T-helper 1 cell treated with Interleukin-12 subunit alpha and Interleukin-12 subunit beta and Interleukin-4 antibody, amounts not matched to agents 30 ng/mL and 1 ng/mL, for 36 hours (primary cell): ENCODE measurements around the gene PSMA7. TPM values are rescaled to one million over a fixed set of nuclear protein-coding genes. Genes with fewer than 3 reads are reported as not detected.

ENCODE experiments used
- intact Hi-C: fragments of 100-400 bp; cut with micrococcal nuclease; formaldehyde crosslinking; loops from one replicate; pipeline ENCODE4 v1.15.1; 2024
- total RNA-seq: library from RNA; stranded (reverse); gene quantifications from 2 replicates; pipeline ENCODE4 v1.2.3, GENCODE V29; 2022

The PSMA7 gene
- total RNA-seq, 1 donor from 2014 or later: 342 TPM

DNA sequence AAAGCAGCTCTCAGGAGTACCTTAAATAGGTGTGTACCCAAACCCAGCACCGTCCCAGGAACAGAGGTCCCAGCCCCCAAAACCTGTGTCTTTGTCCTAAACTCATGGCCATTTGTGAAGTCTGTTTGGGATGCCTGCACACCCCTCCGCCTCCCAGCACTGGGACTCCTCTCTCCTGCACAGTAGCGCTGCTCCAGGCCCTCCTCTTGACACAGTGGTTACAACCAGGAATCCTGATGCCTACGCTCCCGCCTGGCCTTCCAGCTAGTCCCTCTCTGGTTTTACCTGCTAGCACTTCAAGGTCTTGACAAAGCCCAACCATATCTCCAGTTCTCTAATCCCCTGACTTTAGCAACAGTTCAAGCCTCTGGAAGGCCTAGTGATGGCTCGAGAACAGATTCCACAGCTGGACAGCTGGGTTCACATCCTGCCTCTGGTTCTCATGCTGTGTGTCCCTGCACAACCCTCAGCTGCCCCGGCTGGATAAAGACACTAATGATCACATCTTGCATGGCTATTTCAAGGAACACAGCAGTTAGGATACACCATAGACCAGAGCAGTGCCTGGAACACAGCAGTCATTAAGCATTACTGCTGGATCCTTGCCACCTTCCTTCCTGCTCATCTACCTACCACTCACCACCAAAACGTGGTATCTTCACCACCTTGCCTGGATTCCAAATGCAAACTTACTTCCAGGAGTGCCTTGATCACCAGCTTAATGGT lies 5.6 kb downstream of the PSMA7 start:
- intact Hi-C loops: loop anchor here (1.0 to 5.0 kb wide), 4 partner anchors 15 to 127 kb away; partner anchors contain the start of gene LSM14B

GRCh38 chr20:62137092-62137384 lies 6.2 kb downstream of the PSMA7 start:
- intact Hi-C loops: loop anchor here (1.0 to 5.0 kb wide), 4 partner anchors 15 to 127 kb away; partner anchors contain the start of gene LSM14B

DNA sequence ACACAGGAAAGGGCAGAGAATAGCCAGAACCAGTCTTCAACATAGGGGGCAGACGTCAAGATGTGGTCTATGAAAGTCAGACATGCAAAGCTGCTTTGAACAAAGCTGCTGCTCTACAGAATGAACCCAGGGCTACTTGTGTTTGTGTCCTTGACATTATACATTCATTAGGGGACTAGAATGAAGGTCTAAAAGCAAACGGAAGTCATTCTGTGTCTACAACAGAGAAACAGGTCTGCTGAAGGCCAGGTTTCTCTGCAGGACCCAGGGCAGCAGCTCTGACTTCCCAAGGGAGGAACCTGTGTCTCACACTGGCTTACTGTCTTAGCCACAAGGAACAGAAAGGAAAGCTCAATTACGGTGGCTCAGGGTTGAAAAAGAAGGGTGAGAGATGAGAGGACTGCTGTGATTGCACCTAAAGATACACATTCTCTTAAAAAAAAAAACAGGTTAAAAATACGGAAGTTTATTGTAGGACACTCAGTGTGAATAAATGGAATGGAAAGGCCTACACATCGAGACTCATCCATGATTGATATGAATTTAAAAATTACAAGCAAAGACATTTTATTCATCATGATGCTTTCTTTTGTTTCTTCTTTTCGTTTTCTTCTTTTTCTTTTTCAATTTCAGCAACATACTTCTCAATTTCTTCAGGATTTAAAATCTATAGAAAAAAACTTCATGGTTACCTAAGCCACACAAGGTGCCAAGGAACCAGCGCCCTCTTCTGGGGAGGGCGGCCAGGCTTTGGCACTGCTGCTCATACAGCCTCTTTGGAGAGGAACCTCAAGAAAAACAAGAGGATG lies 6.7 kb downstream of the PSMA7 start:
- intact Hi-C loops: loop anchor here (1.0 to 5.0 kb wide), 4 partner anchors 14 to 126 kb away; partner anchors contain the start of gene LSM14B

DNA sequence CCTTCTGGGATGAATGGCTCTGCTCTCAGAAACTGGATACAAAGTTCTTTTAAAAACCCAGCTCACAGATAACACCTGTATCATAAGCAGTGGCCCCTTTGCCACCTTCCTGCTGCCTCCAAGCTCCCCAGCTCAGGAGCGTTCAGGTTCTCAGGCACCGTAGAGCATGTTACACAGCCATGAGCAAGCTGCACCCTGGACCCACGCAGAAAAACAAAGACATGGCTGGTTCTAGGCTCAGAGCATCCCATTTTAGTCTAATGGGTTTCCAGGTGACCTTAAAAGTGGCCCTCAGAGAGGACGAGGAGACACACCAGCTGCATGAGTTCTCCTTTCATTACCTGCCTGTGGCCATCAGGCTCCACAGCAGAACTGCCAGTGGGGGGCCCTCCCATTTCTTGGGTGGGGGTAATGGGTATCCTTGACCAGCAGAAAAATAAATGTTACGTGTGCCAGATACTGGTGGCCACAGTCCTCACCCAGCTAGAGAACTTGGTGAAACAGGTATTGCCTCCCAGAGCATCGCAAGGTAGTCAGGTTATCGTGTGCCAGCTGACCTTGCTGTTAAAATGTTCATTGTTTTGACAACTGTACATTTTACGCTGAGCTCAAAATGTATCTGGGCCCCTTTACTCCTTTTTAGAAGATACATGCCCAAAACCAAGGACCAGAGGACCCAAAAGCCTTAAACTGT lies 7.5 kb downstream of the PSMA7 start:
- intact Hi-C loops: loop anchor here (2.0 to 5.0 kb wide), 2 partner anchors 69 to 108 kb away; no protein-coding TSS in a partner anchor

- intact Hi-C loops: loop anchor here (5.0 kb wide), 1 partner anchor 107 kb away; no protein-coding TSS in a partner anchor
Measured at GRCh38 chr20:62134735-62135231, 8.4 kb downstream of the PSMA7 start.

DNA sequence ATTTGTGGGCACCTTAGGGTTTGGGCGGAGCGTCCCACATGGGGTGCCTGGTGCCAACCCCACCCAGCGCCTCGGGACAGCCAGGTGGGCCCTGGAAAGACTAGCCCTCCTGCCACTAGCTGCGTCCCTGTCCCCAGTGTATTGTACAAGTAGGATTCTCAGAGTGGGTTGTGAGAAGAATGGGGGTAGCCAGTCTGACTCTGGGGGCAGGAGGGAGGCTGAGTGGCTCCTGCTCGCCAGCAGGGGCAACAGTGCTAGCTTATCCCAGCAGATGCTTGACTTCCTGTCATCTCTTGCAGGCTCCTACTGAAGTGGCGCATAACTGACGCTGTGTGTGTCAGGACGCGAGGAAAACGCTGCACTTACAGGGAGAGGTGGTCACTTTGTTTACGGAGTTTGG lies 9.3 kb downstream of the PSMA7 start:
- intact Hi-C loops: no loop called here

DNA sequence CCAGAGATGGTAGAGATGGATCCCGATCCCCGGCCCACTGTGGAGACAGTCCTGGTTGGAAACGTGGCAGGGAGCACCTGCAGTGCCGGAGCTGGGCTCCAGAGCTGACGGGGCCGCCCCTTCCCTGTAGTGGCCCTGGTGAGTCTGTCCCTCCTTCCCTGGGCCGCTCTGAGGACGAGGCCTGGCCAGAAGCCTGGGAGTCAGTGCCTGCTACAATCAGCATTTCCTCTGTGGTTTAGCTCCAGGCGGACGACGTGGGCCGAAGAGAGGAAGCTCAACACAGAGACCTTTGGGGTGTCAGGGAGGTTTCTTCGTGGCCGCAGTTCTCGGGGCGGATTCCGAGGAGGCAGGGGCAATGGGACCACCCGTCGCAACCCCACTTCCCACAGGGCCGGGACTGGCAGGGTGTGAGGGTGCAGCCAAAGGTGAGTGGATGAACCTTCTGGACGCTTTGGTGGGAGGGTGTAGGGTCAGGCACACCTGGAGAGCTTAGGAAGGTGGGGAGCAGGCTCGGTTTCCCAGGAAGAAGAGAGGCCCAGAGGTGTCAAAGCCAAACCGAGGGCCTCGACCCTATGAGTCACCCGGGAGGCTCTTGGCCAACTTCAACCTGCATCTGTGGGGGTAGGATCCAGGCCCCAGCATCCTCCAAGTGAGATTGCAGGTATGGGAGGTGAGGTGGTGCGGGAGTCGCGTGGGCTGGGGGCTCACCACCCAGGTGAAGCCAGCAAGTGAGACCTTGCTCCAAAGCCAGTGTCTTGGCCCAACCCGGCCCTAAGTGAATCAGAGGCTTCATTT lies 9.9 kb downstream of the PSMA7 start:
- intact Hi-C loops: no loop called here

DNA sequence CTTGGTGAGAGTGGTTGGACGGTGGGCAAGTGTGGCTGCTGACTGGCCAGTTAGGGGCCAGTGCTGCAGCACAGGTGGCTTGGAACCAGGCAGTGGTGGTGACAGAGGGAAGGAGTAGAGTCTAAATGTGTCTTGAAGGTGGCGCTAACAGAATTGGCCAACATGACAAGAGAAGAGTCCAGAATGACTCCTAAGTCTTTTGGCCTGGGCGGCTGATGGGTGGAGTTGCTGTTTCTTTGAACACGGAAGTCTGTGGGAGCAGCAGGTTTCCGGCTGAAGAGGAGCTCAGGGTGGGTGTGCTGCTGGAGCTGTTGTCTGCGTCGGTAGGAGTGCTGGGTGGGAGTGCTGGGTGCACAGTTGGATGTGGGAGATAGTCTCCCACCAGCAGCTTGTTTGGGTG lies 10.8 kb downstream of the PSMA7 start:
- intact Hi-C loops: no loop called here

GRCh38 chr20:62131560-62132320 lies 11.5 kb downstream of the PSMA7 start:
- intact Hi-C loops: no loop called here

- intact Hi-C loops: loop anchor here (10.0 kb wide), 1 partner anchor 805 kb away; the partner anchor contains the start of gene GID8
Measured at GRCh38 chr20:62129731-62130531, 13.3 kb downstream of the PSMA7 start.

DNA sequence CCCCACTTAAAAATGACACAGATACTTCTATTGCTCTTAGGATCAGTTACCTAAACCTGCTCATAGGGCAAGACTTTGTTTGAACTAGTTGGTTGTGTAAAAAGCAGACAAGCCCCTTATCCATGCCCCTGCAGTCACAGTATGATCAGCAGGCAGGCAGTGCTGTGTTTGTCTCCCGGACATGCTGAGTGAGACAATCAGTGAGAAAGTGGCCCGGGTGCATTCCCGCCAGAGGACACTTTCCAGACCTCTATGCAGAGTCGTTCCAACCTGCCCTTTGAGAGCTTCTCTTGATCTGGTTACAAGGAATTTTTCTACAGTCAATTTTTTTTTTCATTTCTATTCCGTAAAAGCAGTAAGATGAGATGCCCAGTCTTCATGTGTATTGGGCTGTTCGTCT lies 14.7 kb downstream of the PSMA7 start:
- intact Hi-C loops: loop anchor here (10.0 kb wide), 1 partner anchor 806 kb away; the partner anchor contains the start of gene GID8

- intact Hi-C loops: loop anchor here (10.0 kb wide), 1 partner anchor 807 kb away; the partner anchor contains the start of gene GID8
Measured at GRCh38 chr20:62127799-62128198, 15.4 kb downstream of the PSMA7 start.

DNA sequence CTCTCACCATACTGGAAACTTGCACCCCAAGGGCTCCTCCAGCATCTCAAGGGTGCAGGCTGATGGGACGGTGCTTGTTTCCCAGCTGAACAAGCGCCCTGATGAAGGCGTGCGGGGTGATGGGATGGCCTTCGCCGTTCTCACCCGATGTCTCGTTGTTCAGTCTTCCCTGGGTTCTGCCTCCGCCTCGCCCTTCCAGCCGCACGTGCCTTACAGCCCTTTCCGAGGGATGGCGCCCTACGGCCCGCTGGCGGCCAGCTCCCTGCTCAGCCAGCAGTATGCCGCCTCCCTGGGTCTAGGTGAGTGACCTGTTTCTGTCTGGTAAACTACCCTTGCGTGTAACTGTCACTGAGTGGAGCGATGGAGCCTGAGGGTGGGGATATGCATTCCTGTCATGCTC lies 17.1 kb downstream of the PSMA7 start:
- intact Hi-C loops: loop anchor here (10.0 kb wide), 1 partner anchor 809 kb away; the partner anchor contains the start of gene GID8

DNA sequence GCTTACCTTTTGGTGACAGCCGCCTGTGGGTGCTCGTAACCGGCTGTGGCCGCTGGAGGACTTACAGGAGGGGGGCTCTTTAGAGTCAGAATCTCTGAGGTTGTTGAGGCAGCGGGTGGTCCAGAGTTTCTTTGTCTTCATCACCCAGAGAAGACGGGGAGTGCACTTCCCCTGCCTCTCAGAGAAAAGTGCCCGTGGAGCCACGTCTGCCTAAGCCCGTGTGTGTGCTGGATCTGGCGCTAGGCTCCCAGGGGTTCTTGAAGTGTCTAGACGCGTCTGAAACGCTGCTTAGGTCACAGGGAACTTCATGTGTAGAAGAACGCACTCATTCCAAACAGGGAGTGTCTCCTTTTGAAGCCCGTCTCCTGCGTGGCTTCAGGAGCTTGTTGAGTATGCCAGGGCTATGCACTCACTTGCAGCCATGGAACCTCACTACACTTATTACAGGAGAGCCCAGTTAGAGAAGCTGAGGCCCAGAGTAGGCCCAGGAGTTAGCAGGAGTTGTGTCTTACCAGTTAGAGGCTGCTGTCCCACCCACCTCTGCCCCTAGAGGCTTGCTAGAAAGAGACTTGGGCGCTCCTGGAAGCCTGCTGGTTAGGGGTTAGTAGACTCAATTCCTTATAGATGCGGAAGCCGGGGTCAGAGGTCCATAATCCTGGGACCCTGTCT lies 19.6 kb downstream of the PSMA7 start:
- intact Hi-C loops: loop anchor here (5.0 to 10.0 kb wide), 4 partner anchors 111 to 811 kb away; partner anchors contain the start of genes GID8, MRGBP and TCFL5

- intact Hi-C loops: loop anchor here (1.0 to 10.0 kb wide), 8 partner anchors 14 to 812 kb away; partner anchors contain the start of genes GID8, MRGBP, OSBPL2 and PSMA7
Measured at GRCh38 chr20:62122654-62123449, 20.3 kb downstream of the PSMA7 start.

- intact Hi-C loops: loop anchor here (1.0 to 10.0 kb wide), 12 partner anchors 15 to 813 kb away; partner anchors contain the start of genes ADRM1, GID8, MRGBP and OSBPL2
Measured at GRCh38 chr20:62121776-62122653, 21.2 kb downstream of the PSMA7 start, which contains the start of gene LSM14B. Gene LSM14B (plus strand): TSS chr20:62122475. CDS start chr20:62122667, 192 bp downstream.
